D341Med (cell line): ENCODE measurements around the gene CCDC102B.
"Not testable (repeated sequence)": the region's sequence is repeated elsewhere in the genome, so short reads cannot be mapped to it uniquely, and the experiment has no call there.

ENCODE experiments used
- DNase-seq: peaks from one replicate; pipeline ENCODE4 v3.0.0; 2012; ENCODE audit warnings: low spot score

CCDC102B gene

GRCh38 chr18:68797871-68798270 is at the start of gene CCDC102B:
Gene CCDC102B (plus strand): TSS chr18:68798080. CDS start chr18:68836764, 38,684 bp downstream.
- DNase-seq, result no peak

GRCh38 chr18:68757126-68757525 is 40.8 kb upstream of the CCDC102B start:
- no peak for DNase-seq

GRCh38 chr18:68759308-68759707 is 38.6 kb upstream of the CCDC102B start:
- no peak for DNase-seq

GRCh38 chr18:68763083-68763482 is 34.8 kb upstream of the CCDC102B start:
- DNase-seq, result no peak

- no peak for DNase-seq
Measured at GRCh38 chr18:68764016-68764415, 33.9 kb upstream of the CCDC102B start.

GRCh38 chr18:68766433-68766832 is 31.4 kb upstream of the CCDC102B start:
- no peak for DNase-seq

- DNase-seq, result no peak
Measured at GRCh38 chr18:68769461-68769860, 28.4 kb upstream of the CCDC102B start.

GRCh38 chr18:68772268-68772667 is 25.6 kb upstream of the CCDC102B start:
- no peak for DNase-seq

- DNase-seq, result no peak
Measured at GRCh38 chr18:68778280-68778886, 19.5 kb upstream of the CCDC102B start.

- no peak for DNase-seq
Measured at GRCh38 chr18:68779169-68779568, 18.7 kb upstream of the CCDC102B start.

GRCh38 chr18:68780802-68781635 is 16.9 kb upstream of the CCDC102B start:
- DNase-seq, result no peak

- no peak for DNase-seq
Measured at GRCh38 chr18:68783506-68783905, 14.4 kb upstream of the CCDC102B start.

GRCh38 chr18:68784071-68784470 is 13.8 kb upstream of the CCDC102B start:
- DNase-seq, result no peak

GRCh38 chr18:68790290-68790689 is 7.6 kb upstream of the CCDC102B start:
- not testable (repeated sequence) for DNase-seq

GRCh38 chr18:68791801-68792200 is 6.1 kb upstream of the CCDC102B start:
- no peak for DNase-seq

- no peak for DNase-seq
Measured at GRCh38 chr18:68793951-68794350, 3.9 kb upstream of the CCDC102B start.

- DNase-seq, result no peak
Measured at GRCh38 chr18:68796936-68797690, 767 bp upstream of the CCDC102B start.

GRCh38 chr18:68800075-68800474 is 2.2 kb downstream of the CCDC102B start:
- DNase-seq, result no peak

- peak; percentile 82 for DNase-seq
Measured at GRCh38 chr18:68803356-68803755, 5.5 kb downstream of the CCDC102B start.

GRCh38 chr18:68817584-68817983 is 19.7 kb downstream of the CCDC102B start:
- no peak for DNase-seq

- DNase-seq, result no peak
Measured at GRCh38 chr18:68818584-68818983, 20.7 kb downstream of the CCDC102B start.

- DNase-seq, result no peak
Measured at GRCh38 chr18:68822926-68823325, 25.0 kb downstream of the CCDC102B start.

GRCh38 chr18:68826121-68826520 is 28.2 kb downstream of the CCDC102B start:
- DNase-seq, result no peak
